Measurements from ENCODE around the gene ELN. TPM values are rescaled to one million over a fixed set of nuclear protein-coding genes. Genes with fewer than 3 reads are reported as not detected.

ELN gene
- total RNA-seq, result 0.18 and 1.7 TPM in 2 replicates

GRCh38 chr7:74027683-74028320 lies at the start of gene ELN:
Gene ELN (plus strand): TSS chr7:74028173. CDS start chr7:74028188, 15 bp downstream.

GRCh38 chr7:74083117-74083876 lies 55.3 kb downstream of the ELN start, which contains the start of gene LIMK1:
Gene LIMK1 (plus strand): TSS chr7:74083804. CDS start chr7:74083991, 187 bp downstream.

Other genes with a start within 250 kb of the ELN start
- gene CLDN4, start 197.2 kb upstream of the ELN start, total RNA-seq, result 6.1 and 6.7 TPM in 2 replicates
- 16.8 and 20.8 TPM in 2 replicates for gene METTL27, start 185.7 kb upstream of the ELN start, total RNA-seq
- gene TMEM270, start 167.0 kb upstream of the ELN start, total RNA-seq, result not detected in 2 replicates
- 56.4 and 62.3 TPM in 2 replicates for gene LIMK1, start 55.6 kb downstream of the ELN start, total RNA-seq
- gene EIF4H, start 146.2 kb downstream of the ELN start, total RNA-seq, result 399 and 445 TPM in 2 replicates
- 0.29 TPM in 1 of 2 replicates, not detected in the other for gene LAT2, start 181.8 kb downstream of the ELN start, total RNA-seq
- gene RFC2, start 226.2 kb downstream of the ELN start, total RNA-seq, result 32.6 and 38.6 TPM in 2 replicates

All from myometrial cell (primary cell).